EH (cell line): ENCODE measurements around the gene KCNQ2.
"Not testable (repeated sequence)": the region's sequence is repeated elsewhere in the genome, so short reads cannot be mapped to it uniquely, and the experiment has no call there.

Experiments used
- DNase-seq: peaks from one replicate; pipeline ENCODE4 v3.0.0-alpha.2; 2015; ENCODE audit warnings: low read depth

KCNQ2 gene

DNA sequence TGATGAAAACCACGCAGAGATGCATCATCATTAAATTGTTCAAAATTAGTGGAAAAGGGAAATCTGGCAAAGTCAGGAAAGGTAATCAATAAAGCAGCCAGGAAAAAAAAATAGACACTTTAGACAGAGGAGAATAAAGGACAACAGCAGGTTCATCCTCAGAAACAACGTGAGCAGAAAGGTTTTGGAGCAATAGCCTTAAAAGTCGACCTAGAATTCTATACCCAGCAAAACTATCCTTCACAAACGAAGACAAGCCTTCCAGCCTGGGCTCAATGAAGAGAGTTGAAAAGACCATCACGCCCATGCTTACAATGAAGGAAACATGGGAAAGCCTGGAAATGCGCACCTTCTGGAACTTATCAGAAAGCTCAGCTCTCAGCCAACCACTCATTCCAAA, 86.6 kb downstream of the KCNQ2 start:
- DNase-seq = no peak

DNA sequence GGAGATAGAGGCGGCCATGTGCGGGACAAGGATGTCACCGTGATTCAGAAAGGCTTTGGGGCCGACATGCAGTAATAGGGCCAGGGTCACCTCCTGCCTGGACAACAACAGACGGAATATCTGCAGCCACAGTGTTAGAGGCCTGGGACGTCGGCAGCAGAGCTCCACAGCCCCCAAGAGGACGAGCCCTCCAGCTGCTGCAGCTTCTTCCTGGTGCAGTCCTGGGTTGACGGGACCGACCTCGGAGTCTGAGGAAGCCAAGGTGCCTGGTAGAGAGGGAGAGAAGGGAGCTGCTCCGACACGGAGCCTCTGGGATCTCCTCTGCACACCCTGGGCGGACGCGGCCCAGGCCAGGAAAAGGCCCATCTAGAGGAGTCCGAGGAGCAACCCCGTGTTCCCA, 88.1 kb downstream of the KCNQ2 start:
- no peak for DNase-seq

DNA sequence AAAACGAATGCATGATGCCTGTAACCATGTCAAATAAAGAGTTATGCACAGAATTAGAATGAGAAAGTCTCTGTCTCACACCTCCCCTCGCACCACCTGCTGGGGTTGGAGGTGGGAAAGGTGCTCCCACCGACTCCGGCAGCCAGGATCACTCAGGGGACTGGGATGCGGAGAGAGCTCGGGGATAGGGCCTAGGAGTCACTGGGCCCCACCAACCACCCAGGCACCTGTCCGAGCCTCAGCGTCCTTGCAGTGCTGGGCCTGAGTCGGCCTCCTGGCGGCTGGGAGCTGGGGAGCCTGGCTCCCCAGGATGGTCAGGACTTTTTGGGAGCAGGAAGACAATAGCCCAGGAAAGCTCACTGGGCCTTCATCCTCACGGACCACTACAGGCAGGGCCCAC, 88.9 kb downstream of the KCNQ2 start:
- no peak for DNase-seq

GRCh38 chr20:63382551-63383300, 89.7 kb downstream of the KCNQ2 start:
- DNase-seq = no peak

- peak; percentile 7 for DNase-seq
Measured at GRCh38 chr20:63381781-63382431, 90.5 kb downstream of the KCNQ2 start.

GRCh38 chr20:63380346-63380870, 92.0 kb downstream of the KCNQ2 start:
- DNase-seq = no peak

- not testable (repeated sequence) for DNase-seq
Measured at GRCh38 chr20:63379872-63380271, 92.6 kb downstream of the KCNQ2 start.

DNA sequence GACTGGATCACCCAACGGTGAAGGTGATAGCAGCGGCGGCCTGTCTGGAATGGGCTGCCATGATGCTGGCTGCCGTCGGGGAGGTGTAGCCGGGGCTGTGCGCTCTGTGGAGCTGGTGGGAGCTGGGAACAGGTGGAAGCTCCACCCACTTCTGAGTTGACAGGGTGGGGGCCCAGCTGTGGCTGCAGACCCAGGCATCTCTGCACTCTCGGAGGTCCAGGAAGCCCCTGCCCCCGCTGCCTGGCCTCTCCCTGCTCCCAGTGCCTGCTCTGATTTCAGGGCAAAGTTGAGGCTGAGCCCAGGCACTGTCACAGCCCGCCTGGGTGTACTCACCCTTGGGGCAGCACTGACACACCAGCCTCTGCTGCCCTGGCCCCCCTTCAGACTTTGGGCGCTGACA, 93.2 kb downstream of the KCNQ2 start:
- DNase-seq = no peak

GRCh38 chr20:63378626-63379025, 93.8 kb downstream of the KCNQ2 start:
- no peak for DNase-seq

DNA sequence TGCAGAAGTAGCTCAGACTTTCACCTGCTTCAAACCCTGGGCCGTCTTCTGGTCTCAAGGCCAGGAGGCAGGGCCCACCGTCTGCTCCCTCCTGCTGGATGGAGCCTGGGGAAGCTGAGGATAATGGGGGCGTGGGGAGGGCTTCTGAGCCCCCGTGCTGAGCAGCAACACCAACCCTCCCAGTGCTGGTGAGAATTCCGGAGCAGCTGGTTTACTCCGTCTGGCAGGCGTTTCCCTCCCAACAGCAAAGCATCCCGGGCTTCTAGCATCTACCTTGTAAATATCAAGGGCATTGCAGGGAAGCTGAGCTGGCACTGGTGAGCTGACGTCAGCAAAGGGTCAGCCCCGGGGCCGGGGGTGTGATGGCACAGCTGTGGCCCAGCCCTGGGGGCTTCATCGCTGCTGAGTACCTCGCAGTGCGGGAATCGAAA, 94.5 kb downstream of the KCNQ2 start:
- DNase-seq = no peak

GRCh38 chr20:63377256-63377941, 95.1 kb downstream of the KCNQ2 start:
- no peak for DNase-seq

- DNase-seq = no peak
Measured at GRCh38 chr20:63376283-63377250, 95.9 kb downstream of the KCNQ2 start.

DNA sequence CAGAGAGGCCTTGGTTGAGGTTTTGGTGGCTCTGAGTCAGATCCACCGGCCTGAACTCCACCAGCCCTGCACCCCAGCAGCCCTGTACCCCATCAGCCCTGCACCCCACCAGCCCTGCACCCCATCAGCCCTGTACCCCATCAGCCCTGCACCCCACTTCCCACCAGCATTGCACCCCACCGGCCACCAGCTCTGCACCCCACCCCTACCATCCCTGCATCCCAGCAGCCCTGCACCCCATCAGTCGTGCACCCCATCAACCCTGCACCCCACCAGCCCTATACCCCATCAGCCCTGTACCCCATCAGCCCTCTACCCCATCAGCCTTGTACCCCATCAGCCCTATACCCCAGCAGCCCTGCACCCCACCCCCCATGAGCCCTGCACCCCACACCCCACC, 97.0 kb downstream of the KCNQ2 start:
- no peak for DNase-seq

- no peak for DNase-seq
Measured at GRCh38 chr20:63374504-63374903, 98.0 kb downstream of the KCNQ2 start.

GRCh38 chr20:63373996-63374395, 98.5 kb downstream of the KCNQ2 start:
- no peak for DNase-seq

GRCh38 chr20:63372971-63373885, 99.2 kb downstream of the KCNQ2 start:
- no peak for DNase-seq

DNA sequence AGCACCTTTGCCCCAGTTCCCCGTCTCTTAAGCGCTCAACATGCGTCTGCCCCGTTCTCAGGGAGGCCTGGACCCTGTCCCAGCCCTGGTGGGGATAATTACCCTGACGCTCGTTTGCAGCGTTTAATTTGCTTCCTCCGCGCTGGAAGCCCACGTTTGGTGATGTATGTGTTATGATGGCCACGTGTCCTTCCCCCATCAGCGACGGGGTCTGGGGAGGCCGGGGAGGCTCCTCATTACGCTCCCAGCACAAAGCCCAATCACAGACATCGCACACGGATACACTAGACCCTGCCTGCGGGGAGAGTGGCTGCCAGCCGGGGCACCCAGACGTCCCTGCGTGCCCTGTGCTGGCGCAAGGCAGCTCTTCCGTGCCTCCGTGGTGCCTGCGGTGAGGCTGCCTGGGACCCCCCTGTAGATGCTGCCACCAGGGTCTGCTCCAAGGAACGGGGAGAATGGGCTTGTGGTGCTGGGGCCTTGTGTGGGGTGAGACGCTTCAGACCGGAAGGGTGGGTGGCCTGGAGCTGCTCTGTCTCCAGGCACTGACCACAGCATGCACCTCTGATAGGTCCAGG, 101.1 kb downstream of the KCNQ2 start:
- DNase-seq = no peak

DNA sequence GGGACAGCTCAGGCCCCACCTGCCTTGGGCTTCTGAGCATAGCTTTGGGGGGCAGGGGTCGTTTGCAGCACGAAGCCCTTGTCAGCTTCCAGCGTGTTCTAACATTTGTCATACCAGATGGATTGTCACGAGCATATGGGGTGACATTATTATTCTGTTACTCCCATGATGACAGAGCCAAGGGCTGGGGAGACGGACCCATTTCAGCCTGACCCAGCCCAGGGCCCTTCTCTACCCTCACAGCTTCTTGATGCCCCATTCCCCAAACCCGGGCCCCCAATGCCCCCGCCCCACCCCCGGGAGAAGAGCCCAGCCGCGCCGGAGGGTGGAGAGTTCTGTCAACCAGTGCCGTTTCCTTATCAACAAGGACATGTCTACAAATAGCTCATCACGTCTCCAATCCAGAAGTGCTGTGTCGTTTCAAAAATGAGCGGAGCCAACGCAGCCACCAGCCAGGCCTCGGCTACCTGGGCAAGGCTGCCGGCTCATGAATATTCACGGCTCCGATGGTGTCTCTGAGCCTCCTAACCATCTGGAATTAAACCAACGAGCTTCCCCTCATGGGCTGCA, 101.8 kb downstream of the KCNQ2 start:
- no peak for DNase-seq

- no peak for DNase-seq
Measured at GRCh38 chr20:63369724-63370617, 102.5 kb downstream of the KCNQ2 start.
